ENCODE measurements around the gene PAPPA.

- TF ChIP-seq CTCF (conservative IDR thresholded peaks at IDR 0.05) = no peak
- no peak for TF ChIP-seq ZFX (IDR thresholded peaks at IDR 0.05)
These were observed 189.3 kb downstream of the PAPPA start for GRCh38 chr9:116342941-116343340.
